D721Med (cell line): ENCODE measurements around the gene FMNL3.

Experiments
- DNase-seq: peaks from one replicate; pipeline ENCODE4 v3.0.0; 2011; ENCODE audit warnings: low spot score; ENCODE audit not compliant: insufficient read length
- FAIRE-seq: peaks from 2 replicates; lab custom pipeline; 2011; peaks lifted over from hg19 to GRCh38; lab: Jason Lieb, UNC
- CTCF ChIP-seq: IDR thresholded peaks from 2 replicates; pipeline ENCODE4 v1.5.1; 2012; ENCODE audit warnings: mild to moderate bottlenecking, control low read depth; ENCODE audit not compliant: insufficient read depth; ENCODE audit errors: missing control alignments

Gene FMNL3

GRCh38 chr12:49604856-49605255, 102.3 kb downstream of the FMNL3 start:
- DNase-seq (no peak), FAIRE-seq (no peak)
- no peak for TF ChIP-seq CTCF

GRCh38 chr12:49603721-49604120, 103.5 kb downstream of the FMNL3 start:
- no peak for TF ChIP-seq CTCF
- DNase-seq, result no peak
- no peak for FAIRE-seq

GRCh38 chr12:49599961-49600360, 107.2 kb downstream of the FMNL3 start:
- DNase-seq, result no peak
- no peak for TF ChIP-seq CTCF
- FAIRE-seq, result no peak

GRCh38 chr12:49598527-49598926, 108.7 kb downstream of the FMNL3 start:
- TF ChIP-seq CTCF, result no peak
- DNase-seq, result no peak
- FAIRE-seq, result no peak

- no peak for TF ChIP-seq CTCF
- FAIRE-seq (no peak), DNase-seq (no peak)
These were observed 118.3 kb downstream of the FMNL3 start for GRCh38 chr12:49588721-49589516.

- no peak for TF ChIP-seq CTCF
- FAIRE-seq (no peak), DNase-seq (no peak)
These were observed 118.9 kb downstream of the FMNL3 start for GRCh38 chr12:49588281-49588680.

GRCh38 chr12:49587174-49587908, 119.9 kb downstream of the FMNL3 start:
- DNase-seq (no peak), FAIRE-seq (no peak)
- no peak for TF ChIP-seq CTCF
